Measurements from ENCODE around the gene MMP13. TPM values are rescaled to one million over a fixed set of nuclear protein-coding genes. Genes with fewer than 3 reads are reported as not detected.

The MMP13 gene
- total RNA-seq, 1 experiment from 2014 or later, result not detected

DNA sequence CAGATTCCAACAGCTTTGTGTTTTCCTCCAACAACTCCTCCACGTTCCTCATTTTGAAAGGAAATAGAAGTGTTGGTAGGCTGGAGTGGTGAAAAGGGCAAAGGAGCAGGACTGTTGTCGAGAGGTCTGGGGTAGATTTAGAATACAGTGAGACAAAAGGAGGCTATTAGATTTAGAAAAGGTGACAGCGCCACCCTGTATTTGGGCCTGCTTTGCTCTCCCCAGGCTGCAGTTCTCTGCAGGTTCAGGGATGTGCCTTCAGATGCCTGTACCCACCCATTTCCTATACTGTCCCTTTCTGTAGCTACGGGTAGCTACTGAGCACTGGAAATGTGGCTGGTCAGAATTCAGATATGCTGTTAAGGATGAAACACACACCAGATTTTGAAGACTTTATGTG, 20.8 kb downstream of the MMP13 start:
- no peaks in the 10 kb centered on the region for H3K36me3 ChIP-seq (ENCODE audit: insufficient read depth, low read length, poor library complexity, severe bottlenecking)
- no peaks in the 10 kb centered on the region for H3K27me3 ChIP-seq (replicated peaks; ENCODE audit: insufficient read depth, low read depth, low read length, poor library complexity)
- no peak overlapping the region for H3K27ac ChIP-seq (ENCODE audit: low read depth, low read length, poor library complexity, severe bottlenecking)
- H3K9me3 ChIP-seq (ENCODE audit: low read depth, low read length, poor library complexity, severe bottlenecking), result no peaks in the 10 kb centered on the region
- peaks cover 53% of the 10 kb centered on the region for H3K4me1 ChIP-seq (ENCODE audit: insufficient read depth, low read length, poor library complexity, severe bottlenecking)
- no peak for DNase-seq (ENCODE audit: low spot score)
- POLR2A ChIA-PET (ENCODE audit: low non-redundant PET), result no interaction called here
- TF ChIP-seq, protein P1, sequence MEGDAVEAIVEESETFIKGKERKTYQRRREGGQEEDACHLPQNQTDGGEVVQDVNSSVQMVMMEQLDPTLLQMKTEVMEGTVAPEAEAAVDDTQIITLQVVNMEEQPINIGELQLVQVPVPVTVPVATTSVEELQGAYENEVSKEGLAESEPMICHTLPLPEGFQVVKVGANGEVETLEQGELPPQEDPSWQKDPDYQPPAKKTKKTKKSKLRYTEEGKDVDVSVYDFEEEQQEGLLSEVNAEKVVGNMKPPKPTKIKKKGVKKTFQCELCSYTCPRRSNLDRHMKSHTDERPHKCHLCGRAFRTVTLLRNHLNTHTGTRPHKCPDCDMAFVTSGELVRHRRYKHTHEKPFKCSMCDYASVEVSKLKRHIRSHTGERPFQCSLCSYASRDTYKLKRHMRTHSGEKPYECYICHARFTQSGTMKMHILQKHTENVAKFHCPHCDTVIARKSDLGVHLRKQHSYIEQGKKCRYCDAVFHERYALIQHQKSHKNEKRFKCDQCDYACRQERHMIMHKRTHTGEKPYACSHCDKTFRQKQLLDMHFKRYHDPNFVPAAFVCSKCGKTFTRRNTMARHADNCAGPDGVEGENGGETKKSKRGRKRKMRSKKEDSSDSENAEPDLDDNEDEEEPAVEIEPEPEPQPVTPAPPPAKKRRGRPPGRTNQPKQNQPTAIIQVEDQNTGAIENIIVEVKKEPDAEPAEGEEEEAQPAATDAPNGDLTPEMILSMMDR (conservative IDR thresholded peaks at IDR 0.05; ENCODE audit: low read depth, low read length), result no peak
- TF ChIP-seq EZH2 (IDR thresholded peaks at IDR 0.05; ENCODE audit: borderline replicate concordance, low read depth, low read length, poor library complexity, severe bottlenecking), result no peak
- CTCF ChIA-PET, result no interaction called here
- no TSS peak for BruUV-seq (replicated peaks)
- intact Hi-C loops (cut with micrococcal nuclease; ENCODE audit: unreplicated experiment), result loop anchor here (5.0 kb wide), 2 partner anchors 103 to 123 kb away; no protein-coding TSS in a partner anchor
- H3K4me3 ChIP-seq (ENCODE audit: low read depth, low read length, poor library complexity, severe bottlenecking), result no peak overlapping the region

DNA sequence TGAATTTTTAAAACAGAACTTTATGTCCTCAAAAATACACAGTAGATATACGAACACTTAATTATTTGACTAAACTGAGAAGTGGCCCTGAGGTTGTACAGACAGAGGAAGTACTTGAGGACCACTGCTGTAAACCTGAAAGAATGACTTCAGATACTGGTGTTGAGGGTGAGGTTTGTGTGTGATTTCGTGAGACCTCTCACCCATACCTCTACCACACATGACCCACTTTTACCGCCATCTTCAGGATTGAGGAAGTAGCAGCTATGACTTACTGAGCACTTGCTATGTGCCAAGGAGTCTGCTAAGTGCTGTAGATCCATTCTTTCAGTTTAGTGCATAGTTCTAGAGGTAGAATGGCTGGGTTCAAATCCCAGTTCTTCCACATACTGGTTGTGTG, 21.9 kb downstream of the MMP13 start:
- DNase-seq (ENCODE audit: low spot score), result no peak
- intact Hi-C loops (cut with micrococcal nuclease; ENCODE audit: unreplicated experiment), result loop anchor here (5.0 kb wide), 2 partner anchors 104 to 124 kb away; no protein-coding TSS in a partner anchor
- CTCF ChIA-PET, result no interaction called here
- Histone ChIP-seq H3K9me3 (ENCODE audit: low read depth, low read length, poor library complexity, severe bottlenecking) (no peaks in the 10 kb centered on the region), H3K4me3 (ENCODE audit: low read depth, low read length, poor library complexity, severe bottlenecking) (no peak overlapping the region), H3K4me1 (ENCODE audit: insufficient read depth, low read length, poor library complexity, severe bottlenecking) (peaks cover 55% of the 10 kb centered on the region), H3K27ac (ENCODE audit: low read depth, low read length, poor library complexity, severe bottlenecking) (peak overlapping the region; percentile 93), H3K36me3 (ENCODE audit: insufficient read depth, low read length, poor library complexity, severe bottlenecking) (no peaks in the 10 kb centered on the region), H3K27me3 (replicated peaks; ENCODE audit: insufficient read depth, low read depth, low read length, poor library complexity) (no peaks in the 10 kb centered on the region)
- POLR2A ChIA-PET (ENCODE audit: low non-redundant PET), result no interaction called here
- BruUV-seq (replicated peaks), result no TSS peak
- TF ChIP-seq EZH2 (IDR thresholded peaks at IDR 0.05; ENCODE audit: borderline replicate concordance, low read depth, low read length, poor library complexity, severe bottlenecking), result no peak
- TF ChIP-seq, protein P1 (conservative IDR thresholded peaks at IDR 0.05; ENCODE audit: low read depth, low read length), result no peak

DNA sequence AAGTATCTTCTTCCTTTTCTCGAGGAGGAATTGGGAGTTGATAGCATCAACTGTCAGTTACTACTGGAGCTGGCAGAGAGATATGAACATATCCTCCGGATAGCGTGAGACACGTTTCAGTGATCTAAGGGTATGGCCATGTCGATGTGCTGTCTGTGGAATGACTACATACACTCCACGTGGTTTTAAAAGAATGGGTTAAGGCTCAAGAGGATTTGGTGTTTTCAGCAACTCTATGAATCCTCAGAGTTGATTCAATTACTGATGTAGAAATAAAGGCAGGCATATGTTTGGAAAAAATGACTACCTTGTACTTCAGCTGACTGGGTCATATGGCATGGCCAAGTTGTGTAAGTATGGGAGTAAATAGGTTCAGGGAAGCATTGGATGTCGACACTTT, 22.9 kb downstream of the MMP13 start:
- H3K4me3 ChIP-seq (ENCODE audit: low read depth, low read length, poor library complexity, severe bottlenecking), result no peak overlapping the region
- DNase-seq (ENCODE audit: low spot score), result no peak
- H3K27me3 ChIP-seq (replicated peaks; ENCODE audit: insufficient read depth, low read depth, low read length, poor library complexity), result no peaks in the 10 kb centered on the region
- H3K9me3 ChIP-seq (ENCODE audit: low read depth, low read length, poor library complexity, severe bottlenecking), result no peaks in the 10 kb centered on the region
- TF ChIP-seq, protein P1 (conservative IDR thresholded peaks at IDR 0.05; ENCODE audit: low read depth, low read length), result no peak
- TF ChIP-seq EZH2 (IDR thresholded peaks at IDR 0.05; ENCODE audit: borderline replicate concordance, low read depth, low read length, poor library complexity, severe bottlenecking), result no peak
- ChIA-PET CTCF (no interaction called here), POLR2A (ENCODE audit: low non-redundant PET) (no interaction called here)
- H3K4me1 ChIP-seq (ENCODE audit: insufficient read depth, low read length, poor library complexity, severe bottlenecking), result peaks cover 55% of the 10 kb centered on the region
- intact Hi-C loops (cut with micrococcal nuclease; ENCODE audit: unreplicated experiment), result loop anchor here (5.0 kb wide), 2 partner anchors 105 to 125 kb away; no protein-coding TSS in a partner anchor
- no peaks in the 10 kb centered on the region for H3K36me3 ChIP-seq (ENCODE audit: insufficient read depth, low read length, poor library complexity, severe bottlenecking)
- H3K27ac ChIP-seq (ENCODE audit: low read depth, low read length, poor library complexity, severe bottlenecking), result peak overlapping the region; percentile 93
- BruUV-seq (replicated peaks), result no TSS peak
